HG02885 (cell line): Measurements from ENCODE around the gene MT1A.
"Not testable (repeated sequence)": the region's sequence is repeated elsewhere in the genome, so short reads cannot be mapped to it uniquely, and the experiment has no call there.

Experiments used
- ATAC-seq: cut with Tn5 transposase; IDR thresholded peaks from one replicate; pipeline ENCODE4 v1.9.1; 2021; ENCODE audit warnings: mild to moderate bottlenecking; ENCODE audit not compliant: unreplicated experiment, poor library complexity

The MT1A gene

GRCh38 chr16:56609463-56609921 lies 29.0 kb upstream of the MT1A start:
- peak; percentile 55 for ATAC-seq

DNA sequence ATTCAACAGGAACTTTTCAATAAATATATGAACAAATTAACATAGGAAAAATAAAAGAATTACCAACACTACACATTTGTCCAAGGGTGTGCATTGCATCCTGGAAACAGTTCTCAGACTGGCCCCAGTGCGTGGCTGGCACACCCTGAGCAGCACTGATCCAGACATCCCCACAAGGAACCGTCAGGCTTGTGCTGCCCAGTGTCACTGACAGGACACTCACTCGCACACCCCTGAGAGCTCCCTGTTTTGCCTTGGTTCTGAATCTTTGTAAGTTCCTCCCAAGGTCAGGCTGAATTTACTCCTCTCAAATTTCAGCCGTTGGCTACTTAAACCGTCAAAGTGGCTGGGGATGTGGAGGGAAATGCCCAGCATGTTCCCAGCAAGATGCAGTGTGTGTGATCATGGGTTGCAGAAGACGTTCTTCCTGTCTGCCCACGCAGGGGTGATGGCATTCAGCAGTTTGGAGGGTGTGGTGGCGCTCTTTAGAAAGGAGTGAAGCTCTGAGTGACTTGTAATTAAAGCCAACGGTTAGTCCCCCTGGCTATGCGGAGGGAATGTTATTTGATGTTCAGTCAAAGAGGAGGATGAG lies 28.4 kb upstream of the MT1A start:
- ATAC-seq: no peak

GRCh38 chr16:56610609-56611111 lies 27.8 kb upstream of the MT1A start:
- no peak for ATAC-seq

- no peak for ATAC-seq
These were observed 27.1 kb upstream of the MT1A start for GRCh38 chr16:56611281-56611833.

GRCh38 chr16:56613706-56614105 lies 24.8 kb upstream of the MT1A start:
- ATAC-seq: no peak

GRCh38 chr16:56614549-56614991 lies 23.9 kb upstream of the MT1A start:
- no peak for ATAC-seq

DNA sequence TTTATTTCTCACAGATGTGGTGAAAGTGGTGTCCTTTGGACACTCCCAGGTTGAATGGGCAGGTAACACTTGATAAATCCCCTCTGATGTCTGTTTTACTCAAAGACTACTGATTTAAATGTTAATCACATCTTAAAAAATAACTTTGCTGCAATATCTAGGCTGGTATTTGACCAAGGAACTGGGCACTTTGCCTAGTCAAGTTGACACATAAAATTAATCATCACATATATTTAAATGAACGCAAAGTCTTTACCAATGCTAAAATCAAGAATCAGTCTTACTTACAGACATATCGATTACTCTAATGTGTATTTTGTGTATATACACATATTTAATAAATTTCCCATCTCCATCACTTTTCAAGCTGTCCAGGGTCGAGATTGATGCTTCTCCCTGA lies 23.1 kb upstream of the MT1A start:
- ATAC-seq: no peak

- no peak for ATAC-seq
These were observed 21.8 kb upstream of the MT1A start for GRCh38 chr16:56616608-56617211.

- ATAC-seq: no peak
These were observed 21.0 kb upstream of the MT1A start for GRCh38 chr16:56617212-56618085.

DNA sequence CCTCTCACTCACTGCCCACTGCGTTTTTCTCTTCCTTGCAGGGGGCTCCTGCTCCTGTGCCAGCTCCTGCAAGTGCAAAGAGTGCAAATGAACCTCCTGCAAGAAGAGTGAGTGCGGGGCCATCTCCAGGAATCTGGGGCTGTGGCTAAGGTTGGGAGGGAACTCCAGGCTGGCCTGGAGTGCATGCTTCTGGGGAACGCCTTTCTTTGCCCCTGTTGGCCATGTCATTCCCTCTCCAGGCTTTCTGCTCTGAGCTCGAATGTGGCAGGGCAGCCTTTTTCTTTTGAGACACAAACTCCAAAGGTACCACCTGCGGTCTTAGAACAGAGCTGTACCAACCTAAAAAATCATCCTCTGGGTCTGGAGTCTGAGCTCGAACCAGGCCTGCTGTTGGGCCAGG lies 20.3 kb upstream of the MT1A start:
- ATAC-seq: no peak

GRCh38 chr16:56620339-56620897 lies 18.0 kb upstream of the MT1A start:
- ATAC-seq: no peak

GRCh38 chr16:56621665-56622445 lies 16.6 kb upstream of the MT1A start:
- ATAC-seq: not testable (repeated sequence)

GRCh38 chr16:56623184-56623583 lies 15.3 kb upstream of the MT1A start:
- ATAC-seq: not testable (repeated sequence)

DNA sequence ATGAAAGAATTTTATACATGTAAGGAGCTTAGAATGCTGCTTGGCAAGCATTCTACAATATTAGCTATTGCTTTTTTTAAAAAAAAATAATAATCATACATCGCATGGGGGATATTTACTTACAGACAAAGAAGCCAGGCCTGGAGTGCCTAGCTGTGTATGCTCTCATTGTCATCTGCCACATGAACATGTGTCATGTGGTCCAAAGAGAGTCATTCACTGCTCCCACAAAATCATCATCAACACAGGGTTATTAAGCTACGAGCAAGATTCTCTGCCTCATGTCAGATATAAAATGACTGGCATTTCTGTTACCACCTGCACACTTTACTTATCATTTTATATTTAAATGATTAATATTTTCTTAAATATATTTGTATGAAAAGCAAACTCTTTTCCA lies 14.8 kb upstream of the MT1A start:
- no peak for ATAC-seq

- ATAC-seq: no peak
These were observed 13.1 kb upstream of the MT1A start, which contains the start of gene MT1E for GRCh38 chr16:56625140-56625942. Gene MT1E, plus strand, starts transcription at chr16:56625781. Its CDS starts 71 bp downstream, at chr16:56625852.

GRCh38 chr16:56625943-56626654 lies 12.4 kb upstream of the MT1A start:
- ATAC-seq: no peak

DNA sequence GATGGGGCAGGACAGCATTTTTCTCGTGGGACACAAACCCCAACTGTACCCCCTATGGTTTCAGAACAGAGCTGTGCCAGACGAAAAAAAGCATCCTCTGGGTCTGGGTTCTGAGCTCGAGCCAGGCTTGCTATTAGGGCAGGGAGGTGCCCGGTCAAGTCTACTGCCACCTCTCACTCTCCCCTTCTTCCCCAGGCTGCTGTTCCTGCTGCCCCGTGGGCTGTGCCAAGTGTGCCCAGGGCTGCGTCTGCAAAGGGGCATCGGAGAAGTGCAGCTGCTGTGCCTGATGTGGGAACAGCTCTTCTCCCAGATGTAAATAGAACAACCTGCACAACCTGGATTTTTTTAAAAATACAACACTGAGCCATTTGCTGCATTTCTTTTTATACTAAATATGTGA lies 11.8 kb upstream of the MT1A start:
- no peak for ATAC-seq
